T-helper 1 cell (primary cell): ENCODE measurements around the gene CTCFL.

Experiments
- DNase-seq, 5 donors: peaks; one replicate each; pipeline ENCODE4 v3.0.0-alpha.2; 2012 to 2020

Gene CTCFL

DNA sequence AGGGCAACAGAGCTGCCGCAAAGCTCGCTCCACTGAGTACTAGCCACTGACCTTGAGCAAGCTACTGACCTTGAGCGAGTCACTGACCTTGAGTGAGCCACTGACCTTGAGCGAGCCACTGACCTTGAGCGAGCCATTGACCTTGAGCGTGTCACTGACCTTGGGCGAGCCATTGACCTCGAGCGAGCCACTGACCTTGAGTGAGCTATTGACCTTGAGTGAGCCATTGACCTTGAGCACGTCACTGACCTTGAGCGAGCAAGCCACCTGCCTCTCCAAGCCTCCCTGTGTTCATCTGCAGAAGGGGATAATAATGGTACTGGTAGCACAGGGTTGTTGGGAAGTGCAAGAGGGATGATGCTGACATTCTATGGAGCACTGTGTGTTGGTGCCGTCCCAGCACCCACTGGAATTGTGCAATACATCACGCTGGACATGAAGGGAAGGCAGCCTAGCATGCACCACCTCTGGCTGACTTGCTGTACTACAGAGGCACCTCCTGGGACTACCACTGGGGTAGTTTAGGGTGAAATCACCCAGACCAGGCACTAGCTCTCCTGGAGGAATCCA, 60.2 kb downstream of the CTCFL start:
- DNase-seq = no peak

DNA sequence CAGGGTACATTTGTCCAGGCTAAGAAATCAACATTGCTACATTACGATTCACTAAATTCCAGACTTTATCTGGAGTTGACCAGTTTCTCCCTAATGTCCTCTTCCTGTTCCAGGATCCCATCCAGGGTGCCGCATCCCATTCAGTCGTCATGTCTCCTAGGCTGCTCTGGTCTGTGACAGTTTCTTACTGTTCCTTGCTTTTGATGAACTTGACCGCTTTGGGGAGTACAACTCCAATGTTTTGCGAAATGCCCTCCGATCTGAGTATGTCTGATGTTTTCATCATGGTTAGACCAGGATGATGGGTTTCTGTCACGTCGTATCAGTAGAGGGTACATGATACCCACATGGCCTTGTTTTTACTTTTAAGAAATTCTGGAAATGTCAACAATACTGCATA, 62.2 kb downstream of the CTCFL start:
- DNase-seq = no peak

DNA sequence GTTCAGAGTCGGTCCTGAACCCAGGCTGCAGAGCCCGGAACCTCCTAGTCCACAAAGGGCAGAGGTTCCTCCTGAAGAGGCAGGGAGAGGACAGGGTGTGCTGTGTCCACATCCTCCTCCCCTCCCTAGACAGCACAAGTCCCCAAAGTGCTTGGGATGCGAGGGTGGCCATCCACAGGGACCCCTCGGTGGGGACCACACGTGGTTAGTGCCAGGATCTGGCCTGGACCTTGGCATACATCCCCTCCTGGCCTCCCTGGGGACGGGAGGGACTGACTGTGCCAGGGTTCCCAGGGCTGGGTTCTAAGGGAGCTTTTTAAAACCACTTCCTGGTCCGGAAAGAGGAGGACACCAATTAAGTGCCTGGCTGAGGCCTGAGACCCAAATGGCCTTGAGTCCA, 63.2 kb downstream of the CTCFL start:
- DNase-seq = no peak

DNA sequence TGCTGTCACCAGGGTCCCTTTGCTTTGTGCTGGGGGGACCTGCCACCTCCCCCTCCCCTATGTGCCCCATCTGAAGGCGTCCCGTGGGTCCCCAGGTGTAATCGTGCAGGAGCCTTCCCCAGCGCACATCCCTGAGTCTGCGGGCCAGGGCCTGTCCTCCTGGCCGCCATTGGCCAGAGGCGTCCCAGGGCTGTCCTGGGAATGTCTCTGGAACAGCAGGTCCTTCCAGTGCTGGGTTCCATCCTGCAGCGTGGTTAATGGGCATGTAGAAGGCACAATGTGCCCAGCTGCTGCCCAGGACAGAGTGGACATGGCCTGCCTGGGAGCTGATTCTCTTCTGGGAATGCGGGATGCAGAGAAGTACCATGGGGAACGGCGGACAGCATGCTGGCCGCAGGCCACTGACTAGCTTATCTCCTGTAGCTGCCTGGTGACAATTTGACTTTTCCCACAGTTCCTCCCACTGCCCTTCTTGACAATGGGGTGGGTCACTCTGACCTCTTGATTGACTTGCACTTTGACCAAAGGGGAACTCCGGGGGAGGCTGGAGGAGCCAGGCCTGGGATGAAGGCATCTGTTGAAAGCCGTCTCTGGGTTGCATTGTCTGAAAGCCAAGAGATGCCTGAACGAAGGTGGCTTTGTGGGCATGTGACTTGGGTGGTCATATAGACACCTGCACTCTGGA, 64.0 kb downstream of the CTCFL start:
- DNase-seq = no peak

DNA sequence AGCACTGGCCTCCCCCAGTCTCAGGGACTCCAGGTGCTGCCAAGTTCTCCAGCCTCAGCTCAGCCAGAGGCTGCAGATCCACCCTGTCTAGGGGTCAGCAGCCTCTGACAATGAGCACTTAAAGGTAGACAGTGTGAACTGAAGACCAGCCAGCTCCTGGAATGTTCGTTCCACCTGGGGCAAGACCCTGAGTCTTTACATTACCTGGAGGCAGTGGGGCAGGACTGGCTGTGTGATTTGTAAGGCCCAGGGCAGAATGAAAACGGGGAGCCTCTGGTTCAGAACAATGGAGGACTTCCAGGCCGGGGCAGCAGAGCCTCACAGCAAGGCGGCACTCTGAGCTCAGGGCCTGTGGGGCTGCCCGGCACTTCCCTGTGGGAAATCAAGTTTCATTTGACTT, 65.0 kb downstream of the CTCFL start:
- no peak for DNase-seq

DNA sequence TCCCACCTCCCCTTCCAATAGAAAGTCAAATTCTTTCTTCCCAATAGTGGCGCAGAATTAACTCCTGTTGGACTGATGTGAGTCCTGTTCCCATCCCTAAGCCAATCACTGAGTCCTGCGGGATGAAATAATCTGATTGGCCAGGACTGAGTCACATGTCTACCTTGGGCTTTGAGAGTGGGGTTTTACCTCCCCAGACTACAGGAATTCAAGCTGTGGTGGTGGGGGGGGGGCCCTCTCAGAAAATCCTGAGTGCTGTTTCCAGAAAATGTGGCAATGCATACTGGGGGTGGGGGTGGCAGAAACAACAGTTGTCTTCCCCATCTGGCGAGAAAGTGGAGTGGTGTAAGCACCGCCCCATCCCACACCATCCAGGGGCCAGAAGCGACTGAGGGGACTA, 65.7 kb downstream of the CTCFL start:
- no peak for DNase-seq

DNA sequence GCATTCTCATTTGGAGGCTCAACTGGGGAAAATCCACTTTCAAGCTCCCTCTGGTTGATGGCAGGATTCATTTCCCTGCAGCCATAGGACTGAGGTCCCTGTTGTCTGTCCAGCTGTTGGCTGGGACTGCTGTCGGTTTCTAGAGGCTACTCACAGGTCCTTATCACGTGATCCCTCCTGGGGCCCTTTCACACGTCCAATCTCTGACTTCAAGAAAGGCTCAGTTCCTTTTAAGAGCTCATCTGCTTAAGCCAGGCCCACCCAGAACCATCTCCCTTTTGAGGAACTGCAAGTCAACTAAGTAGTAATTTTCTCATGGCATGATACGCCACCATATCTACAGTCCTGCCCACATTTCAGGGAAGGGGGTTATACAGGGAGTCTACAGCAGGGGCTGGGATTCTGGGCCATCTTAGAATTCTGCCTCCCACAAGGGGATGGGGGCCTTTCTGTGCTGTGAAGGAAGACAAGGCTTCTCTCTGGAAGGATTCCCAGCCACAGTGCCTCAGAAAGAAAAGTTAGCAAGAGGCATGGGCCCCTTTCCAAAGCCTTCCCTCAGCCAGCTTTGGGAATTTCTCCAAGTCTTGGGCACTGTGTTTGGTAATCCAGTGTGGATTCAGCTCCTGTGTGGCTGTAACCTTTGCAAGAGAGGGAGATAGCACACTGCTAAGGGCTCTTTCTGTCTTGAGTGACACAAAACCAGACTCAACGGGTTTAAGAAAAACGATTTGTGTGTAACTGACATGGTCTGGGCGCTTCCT, 66.4 kb downstream of the CTCFL start:
- no peak for DNase-seq

DNA sequence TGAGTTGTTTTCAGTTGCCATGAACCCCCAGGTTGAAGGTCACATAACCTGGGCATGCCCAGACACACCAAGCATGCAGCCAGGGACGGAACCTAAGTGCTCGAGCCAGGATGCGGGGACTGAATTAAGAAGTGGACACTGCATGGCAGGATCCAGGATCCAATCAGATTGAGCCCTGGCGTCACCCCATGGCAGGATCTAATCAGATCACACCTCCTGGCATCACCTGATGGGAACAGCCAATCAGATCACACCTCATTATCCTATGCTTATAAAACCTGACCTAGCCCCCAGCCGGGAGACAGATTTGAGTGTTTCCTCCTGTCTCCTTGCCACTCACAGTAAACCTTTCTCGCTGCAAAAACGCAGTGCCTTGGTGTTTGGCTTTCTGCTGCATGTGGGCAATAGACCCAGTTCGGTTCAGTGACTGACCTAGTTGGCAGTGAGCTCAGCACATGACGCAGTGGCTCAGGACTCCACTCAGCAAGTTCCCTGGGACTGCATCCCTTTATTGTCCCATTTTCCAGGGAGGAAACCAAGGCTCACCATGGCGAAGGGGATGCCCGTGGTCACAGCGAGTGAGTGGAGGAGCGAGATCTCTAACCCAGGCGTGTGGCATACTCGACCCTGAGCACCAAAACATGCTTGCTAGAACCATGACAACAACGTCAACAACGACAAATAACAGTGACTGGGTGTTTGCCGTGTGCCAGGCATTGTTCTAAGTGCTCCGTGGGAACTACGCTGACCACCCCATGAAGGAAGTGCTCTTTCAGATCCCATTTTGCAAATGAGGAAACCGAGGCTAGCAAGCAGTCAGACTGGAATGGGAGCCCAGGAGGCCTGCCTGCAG, 67.5 kb downstream of the CTCFL start:
- DNase-seq = no peak

DNA sequence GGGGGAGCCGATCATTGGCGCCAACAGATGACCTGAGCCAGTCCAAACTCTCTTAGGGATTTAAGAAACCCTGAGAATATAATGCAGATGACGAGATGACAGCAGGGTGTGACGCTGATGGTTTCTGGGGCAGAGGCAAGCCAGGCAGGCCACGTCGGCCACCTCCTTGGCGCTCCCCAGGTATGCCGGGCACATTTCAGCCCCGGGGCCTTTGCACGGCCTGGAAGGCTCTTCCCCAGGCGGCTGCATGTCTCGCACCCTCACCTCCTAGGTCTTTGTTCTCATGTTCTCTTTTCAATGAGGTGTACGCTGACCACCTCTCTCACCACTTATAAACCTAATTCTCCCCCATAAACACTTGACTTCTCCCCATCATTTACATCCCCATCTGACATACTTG, 68.8 kb downstream of the CTCFL start:
- DNase-seq = no peak

DNA sequence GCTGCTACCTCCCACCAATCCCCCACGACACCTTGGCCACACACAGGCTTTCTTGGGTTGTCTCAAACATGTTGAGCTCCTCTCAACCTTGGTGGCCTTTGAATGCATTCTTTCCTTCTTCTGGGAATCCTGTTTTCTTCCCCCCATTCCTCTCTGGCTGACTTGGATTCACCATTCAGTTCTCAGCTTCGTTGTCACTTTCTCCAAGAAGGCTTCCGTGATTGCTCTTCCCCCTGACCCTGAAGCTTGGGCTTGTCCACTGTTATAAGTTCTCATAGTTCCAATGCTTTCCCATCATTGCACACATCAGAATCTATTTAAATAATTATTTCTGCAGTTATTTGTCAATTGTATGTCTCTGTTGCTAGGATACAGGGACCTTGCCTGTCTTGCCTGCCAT, 69.6 kb downstream of the CTCFL start:
- DNase-seq = no peak

DNA sequence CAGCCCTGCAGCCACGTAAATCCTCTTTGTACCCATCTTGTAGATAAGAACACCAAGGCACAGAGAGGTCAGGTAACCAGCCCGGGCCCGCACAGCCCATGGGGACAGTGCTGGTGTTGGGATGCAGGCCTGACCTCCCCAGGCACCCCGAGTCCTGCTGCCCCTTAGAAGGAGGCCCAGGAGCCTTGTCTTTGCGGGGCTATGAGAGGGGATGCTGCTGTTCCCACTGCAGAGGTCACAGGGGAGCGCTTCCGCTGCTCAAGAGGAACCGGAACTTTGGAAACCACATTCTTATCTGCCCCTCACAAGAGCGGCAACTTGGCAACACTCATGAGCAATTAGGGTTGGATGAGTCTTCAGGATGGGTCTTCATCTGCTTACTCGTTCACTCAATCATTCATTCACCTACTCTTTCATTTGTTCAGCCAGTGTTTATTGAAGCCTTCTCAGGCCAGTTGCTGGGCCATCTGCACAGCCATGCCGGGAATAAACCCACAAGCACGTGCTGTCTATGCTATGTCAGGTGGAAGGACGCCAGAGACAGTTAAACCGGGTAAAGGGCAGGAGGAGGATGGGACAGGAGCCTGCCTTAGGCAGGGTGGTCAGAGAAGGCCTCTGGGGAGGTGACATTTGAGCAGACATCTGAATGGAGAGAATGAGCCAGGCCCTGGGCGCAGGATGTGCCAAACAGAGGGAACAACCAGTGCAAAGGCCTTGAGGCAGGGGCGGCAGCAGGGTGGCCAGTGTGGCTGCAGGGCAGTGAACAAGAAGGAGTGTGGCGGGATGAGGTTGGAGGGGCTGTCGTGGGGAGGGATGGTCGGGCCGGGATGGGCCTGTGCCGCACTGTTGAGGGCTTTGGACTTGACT, 72.9 kb downstream of the CTCFL start:
- peak in 1 of 5 donors; percentile 38 for DNase-seq

DNA sequence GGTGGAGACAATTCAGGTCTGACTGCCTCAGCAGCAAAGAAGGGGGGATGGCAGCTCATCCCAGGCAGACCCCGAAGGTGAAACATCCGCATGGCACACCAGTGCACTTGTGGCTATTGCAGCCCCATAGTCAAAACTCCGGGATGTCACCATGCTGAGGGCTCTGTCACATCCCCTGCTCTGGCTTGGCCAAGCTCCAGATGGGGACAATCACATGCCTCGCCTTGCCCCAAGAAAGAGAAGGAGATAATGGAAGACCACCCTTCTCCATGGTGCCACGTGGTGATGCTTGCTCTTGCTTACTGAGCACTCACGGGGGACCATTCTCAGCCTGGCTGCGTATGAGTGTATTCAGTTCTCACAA, 73.5 kb downstream of the CTCFL start:
- no peak for DNase-seq

DNA sequence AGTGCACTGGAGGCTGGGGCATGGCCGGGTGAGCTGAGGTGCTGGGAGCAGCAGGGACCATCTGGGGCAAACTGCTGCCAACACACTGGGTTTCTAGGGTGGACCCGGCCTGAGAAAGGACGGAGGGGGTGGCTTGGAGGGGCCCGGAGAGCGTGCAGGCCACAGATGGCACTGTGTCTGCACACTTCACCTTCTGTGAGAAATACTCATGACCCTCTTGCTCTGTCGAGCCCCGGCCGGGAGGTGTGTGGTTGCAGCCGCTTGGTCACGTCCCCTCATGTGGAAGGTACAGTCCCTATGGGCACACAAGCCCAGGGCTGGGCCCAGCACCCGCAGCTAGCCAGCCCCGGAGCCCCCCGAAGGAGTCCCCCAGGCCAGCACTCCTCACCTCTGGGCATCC, 74.0 kb downstream of the CTCFL start:
- DNase-seq = no peak

DNA sequence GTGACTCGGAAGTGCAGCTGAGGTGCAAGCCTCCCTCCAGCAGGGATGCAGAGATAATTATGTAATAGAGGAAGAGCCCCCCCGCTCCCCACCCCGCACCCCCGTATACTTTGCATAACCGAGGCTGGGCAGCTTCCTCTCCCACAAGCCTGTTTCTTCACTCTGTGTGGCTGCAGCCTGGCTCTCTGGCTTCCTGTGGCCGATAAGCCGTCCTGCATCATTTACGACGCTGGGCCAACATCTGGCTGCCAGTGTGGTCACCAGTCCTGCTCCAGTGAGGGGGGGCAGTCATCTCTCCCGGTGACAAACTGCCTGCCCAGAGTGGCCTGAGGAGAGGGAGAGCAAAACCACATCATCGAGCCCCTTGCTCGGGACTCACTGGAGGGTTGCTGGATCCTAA, 74.5 kb downstream of the CTCFL start:
- DNase-seq = no peak

DNA sequence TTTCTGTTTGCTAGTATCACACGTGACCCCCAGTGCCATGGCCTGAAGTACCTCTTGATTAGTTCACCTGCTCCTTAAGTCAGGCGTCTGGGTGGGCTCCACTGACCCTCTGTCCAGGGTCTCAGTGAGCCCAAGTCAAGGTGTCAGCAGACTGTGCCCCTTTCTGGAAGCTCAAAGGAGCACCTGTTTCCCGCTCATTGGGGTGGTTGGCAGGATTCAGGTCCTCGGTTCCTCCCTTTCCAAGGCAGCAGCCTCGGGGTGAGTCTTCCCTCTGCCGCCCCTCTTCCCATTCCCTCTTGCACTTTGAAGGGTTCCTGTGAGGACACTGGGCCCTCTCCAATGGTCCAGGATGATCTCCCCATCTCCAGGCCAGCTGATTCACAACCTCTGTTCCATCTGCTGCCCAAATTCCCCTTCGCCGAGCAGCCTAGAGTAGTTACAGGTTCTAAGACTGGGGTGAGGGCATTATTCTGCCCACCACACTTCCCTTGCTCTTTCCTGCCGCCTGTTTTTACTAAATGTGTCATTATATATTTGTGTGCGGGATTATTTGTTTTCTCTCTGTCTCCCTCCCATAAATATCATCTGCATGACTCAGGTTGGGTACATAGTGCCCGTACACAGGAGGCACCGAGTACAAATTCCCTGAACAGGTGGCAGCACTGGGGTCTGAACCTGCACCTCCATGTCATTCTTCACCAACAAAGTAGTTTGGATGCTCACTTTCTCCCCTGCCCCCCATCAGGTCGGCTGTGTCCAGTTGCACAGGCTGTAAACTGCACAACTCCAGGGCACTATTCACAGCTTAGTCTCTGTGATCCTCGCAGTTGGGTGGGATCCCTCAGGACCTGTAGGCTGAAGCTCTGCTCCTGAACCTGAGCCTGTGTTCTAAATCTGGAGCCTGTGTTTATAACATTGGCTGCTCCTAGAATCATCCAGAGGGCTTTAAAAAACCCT, 75.3 kb downstream of the CTCFL start:
- no peak for DNase-seq

DNA sequence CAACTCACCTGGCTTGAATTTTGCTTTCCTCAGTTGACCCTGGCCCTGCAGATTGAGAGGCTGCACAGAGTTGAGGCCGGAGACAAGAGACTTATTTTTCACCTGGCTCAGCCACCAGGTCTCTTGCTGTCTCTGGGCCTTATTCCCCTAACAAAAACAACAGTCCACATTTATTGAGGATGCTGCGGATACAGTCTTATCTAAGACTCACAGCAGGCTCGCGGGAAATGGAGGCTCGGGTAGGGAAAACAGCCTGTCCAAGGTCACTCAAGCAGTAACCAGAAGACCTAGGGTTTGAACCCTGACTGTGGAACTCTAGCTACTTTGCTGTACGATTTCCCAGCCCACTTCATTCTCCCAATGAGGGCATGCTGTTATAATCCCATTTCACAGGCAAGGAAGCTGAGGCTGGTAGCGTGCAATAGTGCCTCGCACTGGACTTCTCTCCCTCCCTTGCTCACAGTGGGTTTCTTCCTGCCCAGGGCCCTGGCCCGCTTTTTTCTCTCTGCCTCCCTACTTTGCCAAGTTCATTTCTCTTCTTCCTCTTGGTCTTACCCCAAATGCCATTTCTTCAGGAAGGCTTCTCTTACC, 76.1 kb downstream of the CTCFL start:
- DNase-seq = no peak
